B cell (primary cell): ENCODE data around the gene LRP1.

ENCODE experiments used
- EZH2 ChIP-seq: IDR thresholded peaks from 2 replicates; pipeline ENCODE4 v1.6.1; 2012; ENCODE audit warnings: borderline replicate concordance, low read depth, mild to moderate bottlenecking, moderate library complexity, low read length; ENCODE audit not compliant: insufficient read depth, poor library complexity, severe bottlenecking
- TF ChIP-seq, protein P1 (sequence below): fragments of 200-600 bp; IDR thresholded peaks from one replicate; pipeline ENCODE4 v1.8.0; 2022; ENCODE audit warnings: antibody characterized with exemption, mild to moderate bottlenecking

DNA sequence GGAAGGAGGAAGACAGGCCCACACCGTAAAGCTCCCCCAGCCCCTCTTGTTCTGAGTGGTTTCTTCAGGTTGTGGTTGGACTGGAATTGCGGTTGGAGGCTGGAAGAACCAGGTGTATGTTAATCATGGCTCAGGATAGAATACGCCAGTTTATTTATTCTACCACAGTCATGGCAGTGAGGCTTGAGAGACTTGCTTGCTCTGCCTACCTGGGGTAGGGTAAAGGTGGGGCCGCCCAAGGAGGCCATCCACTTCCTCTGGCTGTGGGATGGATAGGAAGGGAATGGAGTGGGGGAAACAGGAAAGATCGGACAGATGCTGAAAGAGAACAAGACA, 109.3 kb downstream of the LRP1 start:
- TF ChIP-seq, protein P1, sequence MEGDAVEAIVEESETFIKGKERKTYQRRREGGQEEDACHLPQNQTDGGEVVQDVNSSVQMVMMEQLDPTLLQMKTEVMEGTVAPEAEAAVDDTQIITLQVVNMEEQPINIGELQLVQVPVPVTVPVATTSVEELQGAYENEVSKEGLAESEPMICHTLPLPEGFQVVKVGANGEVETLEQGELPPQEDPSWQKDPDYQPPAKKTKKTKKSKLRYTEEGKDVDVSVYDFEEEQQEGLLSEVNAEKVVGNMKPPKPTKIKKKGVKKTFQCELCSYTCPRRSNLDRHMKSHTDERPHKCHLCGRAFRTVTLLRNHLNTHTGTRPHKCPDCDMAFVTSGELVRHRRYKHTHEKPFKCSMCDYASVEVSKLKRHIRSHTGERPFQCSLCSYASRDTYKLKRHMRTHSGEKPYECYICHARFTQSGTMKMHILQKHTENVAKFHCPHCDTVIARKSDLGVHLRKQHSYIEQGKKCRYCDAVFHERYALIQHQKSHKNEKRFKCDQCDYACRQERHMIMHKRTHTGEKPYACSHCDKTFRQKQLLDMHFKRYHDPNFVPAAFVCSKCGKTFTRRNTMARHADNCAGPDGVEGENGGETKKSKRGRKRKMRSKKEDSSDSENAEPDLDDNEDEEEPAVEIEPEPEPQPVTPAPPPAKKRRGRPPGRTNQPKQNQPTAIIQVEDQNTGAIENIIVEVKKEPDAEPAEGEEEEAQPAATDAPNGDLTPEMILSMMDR: no peak
- no peak for TF ChIP-seq EZH2
